Prostate gland (tissue), 2 donors: ENCODE data around the gene PCDHGA5.

Source experiments
- POLR2A ChIP-seq: fragments of 450-650 bp; IDR thresholded peaks from one replicate; pipeline ENCODE4 v1.6.1; 2016; ENCODE audit warnings: antibody characterized with exemption, mild to moderate bottlenecking
- TF ChIP-seq, protein P1 (sequence below), 4 experiments: fragments of 200-600 bp in 2 of 4; fragments of 450-650 bp in 2 of 4; sonication (generic) in 2 of 4; IDR thresholded peaks; 1 replicate in 3 of 4; 2 replicates in 1 of 4; pipeline ENCODE4 v1.5.1; 2016 to 2019; ENCODE audit warnings: antibody characterized with exemption in 4 of 4, mild to moderate bottlenecking in 2 of 4, moderate library complexity in 2 of 4

DNA sequence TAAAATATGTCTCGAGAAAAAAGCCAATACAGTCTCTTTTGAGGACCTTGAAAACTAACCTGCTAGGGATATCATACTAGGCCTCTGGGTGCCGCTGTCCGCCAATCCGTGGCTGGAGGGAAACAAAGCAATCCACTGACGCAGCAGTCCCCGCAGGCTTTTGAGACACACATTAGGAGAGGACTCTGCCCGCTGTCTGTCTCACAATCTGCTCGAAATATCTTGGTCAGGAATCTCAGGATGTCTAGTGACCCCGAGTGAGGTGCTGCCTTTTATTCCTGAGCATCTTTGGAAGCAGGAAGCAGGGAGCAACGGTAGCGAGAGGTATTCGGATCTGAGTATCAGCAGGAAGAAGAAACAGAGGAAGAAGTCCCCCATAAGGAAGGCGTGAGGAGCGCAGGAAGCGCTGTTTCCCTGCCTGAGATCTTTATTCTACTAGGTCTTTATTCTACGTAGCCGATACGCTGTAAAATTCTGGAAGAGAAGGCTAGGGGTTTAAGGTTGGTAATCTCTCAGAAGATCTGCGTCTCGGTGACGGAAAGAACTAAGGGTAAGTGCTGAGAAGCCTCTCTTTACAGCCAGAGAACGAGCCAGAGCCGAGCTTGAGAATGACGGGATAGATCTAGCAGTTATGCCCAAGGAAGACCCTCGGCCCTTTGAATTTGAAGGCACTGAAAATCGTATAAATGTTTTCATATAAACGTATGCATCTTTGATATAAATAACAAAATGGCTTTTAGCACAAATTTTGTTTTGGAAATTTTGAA is 37.7 kb upstream of the PCDHGA5 start:
- TF ChIP-seq POLR2A, result no peak
- TF ChIP-seq, protein P1, sequence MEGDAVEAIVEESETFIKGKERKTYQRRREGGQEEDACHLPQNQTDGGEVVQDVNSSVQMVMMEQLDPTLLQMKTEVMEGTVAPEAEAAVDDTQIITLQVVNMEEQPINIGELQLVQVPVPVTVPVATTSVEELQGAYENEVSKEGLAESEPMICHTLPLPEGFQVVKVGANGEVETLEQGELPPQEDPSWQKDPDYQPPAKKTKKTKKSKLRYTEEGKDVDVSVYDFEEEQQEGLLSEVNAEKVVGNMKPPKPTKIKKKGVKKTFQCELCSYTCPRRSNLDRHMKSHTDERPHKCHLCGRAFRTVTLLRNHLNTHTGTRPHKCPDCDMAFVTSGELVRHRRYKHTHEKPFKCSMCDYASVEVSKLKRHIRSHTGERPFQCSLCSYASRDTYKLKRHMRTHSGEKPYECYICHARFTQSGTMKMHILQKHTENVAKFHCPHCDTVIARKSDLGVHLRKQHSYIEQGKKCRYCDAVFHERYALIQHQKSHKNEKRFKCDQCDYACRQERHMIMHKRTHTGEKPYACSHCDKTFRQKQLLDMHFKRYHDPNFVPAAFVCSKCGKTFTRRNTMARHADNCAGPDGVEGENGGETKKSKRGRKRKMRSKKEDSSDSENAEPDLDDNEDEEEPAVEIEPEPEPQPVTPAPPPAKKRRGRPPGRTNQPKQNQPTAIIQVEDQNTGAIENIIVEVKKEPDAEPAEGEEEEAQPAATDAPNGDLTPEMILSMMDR (IDR thresholded peaks at IDR 0.05), result peak in 1 of 4 experiments; percentile 35
